Dermis blood vessel endothelial cell (primary cell): ENCODE measurements around the gene HNRNPU. TPM values are rescaled to one million over a fixed set of nuclear protein-coding genes. Genes with fewer than 3 reads are reported as not detected.

Experiments
- DNase-seq: peaks from one replicate; pipeline ENCODE4 v3.0.0; 2010
- total RNA-seq: library from RNA; depleted of rRNA; stranded (reverse); fragments of >200 nt; gene quantifications from 2 replicates; pipeline ENCODE4 v1.2.3, GENCODE V29; 2014

HNRNPU gene
- total RNA-seq, 1 donor from 2014 or later: 395 TPM

DNA sequence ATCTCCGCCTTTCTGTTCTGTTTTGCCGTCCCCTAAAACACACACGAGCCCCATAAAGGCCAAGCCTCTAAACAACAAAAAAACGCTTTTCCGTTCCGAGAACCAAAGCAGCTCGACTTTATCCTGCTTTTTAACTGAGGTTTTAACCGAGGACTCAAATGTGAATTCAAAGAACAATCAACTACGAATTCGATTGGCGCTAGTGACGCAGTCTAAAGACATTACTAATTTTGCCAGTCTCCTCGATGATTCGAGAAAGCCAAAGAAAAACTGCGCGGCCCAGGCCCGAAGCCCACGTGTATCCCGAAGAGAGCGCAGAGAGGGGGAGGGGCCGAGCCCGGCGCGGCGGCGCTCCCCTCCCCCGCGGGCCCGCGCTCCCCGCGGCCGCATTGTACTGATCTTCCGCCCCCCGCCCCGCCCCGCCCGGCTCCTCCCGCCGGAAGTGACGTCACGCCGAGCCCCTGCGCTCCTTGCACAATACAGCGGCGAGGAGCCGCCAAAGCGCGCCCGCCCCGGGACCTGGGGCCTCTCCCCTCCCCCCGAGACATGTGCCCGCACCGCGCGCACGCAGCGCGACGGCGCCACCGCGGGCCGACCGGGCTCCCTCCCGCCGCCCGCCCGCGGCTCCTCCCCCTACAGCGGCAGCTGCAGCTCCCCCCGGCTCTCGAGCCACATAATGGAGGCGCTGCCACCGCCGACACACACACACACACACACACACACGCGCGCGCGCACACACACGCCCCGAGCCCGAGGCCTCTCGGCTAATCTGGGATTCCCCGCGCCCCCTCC, 1.4 kb downstream of the HNRNPU start:
- DNase-seq: peak; percentile 96

GRCh38 chr1:244862354-244862698, 2.0 kb downstream of the HNRNPU start:
- DNase-seq: peak; percentile 26

DNA sequence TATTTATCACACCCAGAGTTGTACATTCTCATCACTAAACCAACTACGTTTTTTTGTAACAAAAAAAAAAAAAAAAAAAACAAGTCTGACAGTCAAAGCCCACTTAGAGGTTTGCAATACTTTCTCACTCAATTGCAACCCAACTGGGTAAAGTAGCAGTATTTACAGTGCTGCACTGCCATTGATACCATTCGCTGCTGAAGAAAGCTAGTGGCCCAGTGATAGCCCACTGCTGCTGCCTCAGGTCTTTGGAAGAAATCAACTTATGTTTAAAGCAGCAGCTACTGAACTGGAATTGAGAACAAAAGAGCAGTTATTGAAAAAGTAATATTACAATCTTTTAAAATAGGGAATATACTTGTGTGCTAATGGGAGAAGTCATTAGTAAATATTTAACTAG, 2.7 kb downstream of the HNRNPU start:
- peak; percentile 27 for DNase-seq

GRCh38 chr1:244860914-244861610, 3.3 kb downstream of the HNRNPU start:
- DNase-seq: no peak

DNA sequence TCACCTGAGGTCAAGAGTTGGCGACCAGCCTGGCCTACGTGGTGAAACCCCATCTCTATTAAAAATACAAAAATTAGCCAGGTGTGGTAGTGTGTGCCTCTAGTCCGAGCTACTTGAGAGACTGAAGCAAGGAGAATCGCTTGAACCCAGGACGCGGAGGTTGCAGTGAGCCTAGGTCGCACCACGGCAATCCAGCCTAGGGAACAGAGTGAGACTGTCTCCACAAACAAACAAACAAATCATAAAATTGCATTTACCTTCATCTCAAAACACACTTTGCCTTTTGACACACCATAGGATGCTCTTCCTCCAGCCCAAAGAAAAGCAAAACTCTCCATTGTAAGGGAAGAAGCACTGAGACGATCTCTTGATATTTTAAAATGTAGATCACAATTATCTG, 4.3 kb downstream of the HNRNPU start:
- no peak for DNase-seq

DNA sequence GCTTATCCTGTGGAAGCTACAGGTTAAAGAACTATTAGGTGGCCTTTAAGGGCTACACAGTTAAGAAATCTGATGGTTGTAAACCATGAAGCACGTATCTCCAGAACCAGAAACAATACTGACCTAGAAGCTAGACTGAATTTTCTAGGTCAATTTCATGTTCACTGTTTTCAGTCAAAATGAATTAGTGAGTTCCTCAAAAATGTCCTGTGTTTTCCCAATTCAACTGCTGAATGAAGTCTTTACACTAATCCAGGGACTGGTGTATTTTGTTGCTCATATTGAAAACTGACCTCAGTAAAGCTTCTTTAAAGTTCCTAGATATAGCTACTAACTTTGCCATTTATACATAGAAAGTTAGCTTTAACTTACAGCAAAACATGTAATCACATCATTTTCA, 6.0 kb downstream of the HNRNPU start:
- DNase-seq: no peak

GRCh38 chr1:244857761-244858160, 6.6 kb downstream of the HNRNPU start:
- DNase-seq: no peak

- no peak for DNase-seq
These were observed 9.3 kb downstream of the HNRNPU start for GRCh38 chr1:244854865-244855578.

- DNase-seq: no peak
These were observed 10.2 kb downstream of the HNRNPU start for GRCh38 chr1:244854166-244854565.

DNA sequence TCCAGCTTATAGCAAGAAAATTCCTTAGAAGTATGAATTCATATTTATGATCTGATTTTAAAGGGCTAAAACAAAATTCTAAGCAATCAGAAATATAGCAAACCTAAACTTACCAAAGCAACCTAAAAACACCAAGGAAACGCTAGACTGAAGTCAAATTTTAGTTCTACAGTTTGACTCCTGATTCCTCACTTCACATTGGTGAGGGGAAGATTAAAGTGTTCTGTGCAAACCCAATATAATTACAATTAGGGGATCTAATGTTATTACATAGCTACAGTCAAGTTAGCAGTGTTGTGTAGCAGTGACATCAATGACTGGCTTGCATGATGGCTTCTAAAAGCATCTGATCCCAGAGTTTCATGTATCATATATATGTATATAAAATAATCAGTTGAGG, 11.6 kb downstream of the HNRNPU start:
- DNase-seq: no peak

DNA sequence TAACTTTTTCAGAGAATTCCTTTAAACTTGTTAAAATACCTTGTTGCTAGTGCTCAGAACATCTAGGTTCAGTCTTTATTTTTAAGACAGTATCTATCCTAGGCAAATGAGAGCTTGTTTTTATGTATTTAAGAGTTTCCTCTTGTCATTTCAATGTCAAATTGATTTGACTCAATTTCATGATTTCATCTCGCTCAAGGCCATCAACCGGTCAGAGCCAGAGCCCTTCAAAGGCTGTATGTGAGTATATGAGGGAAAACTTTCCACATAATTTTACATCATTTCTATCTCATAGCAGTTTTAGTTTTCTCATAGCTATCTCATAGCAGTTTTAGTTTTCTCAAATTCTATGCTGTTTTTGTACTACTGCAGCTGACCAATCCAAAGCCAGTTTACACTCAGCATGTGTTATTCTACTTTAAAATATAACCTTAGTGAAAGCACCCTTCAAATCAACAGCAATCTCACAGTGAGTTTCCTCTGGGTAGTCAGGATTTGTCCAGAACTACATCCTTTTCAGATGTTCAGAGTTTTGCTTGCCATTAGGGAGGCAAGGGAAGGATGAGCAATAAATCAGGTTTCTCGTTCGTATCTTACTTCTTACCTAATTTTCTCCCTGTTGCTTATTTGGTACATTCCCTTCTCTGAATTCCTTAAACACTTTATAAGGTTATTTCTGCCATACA, 12.7 kb downstream of the HNRNPU start:
- DNase-seq: no peak

GRCh38 chr1:244850896-244851295, 13.4 kb downstream of the HNRNPU start:
- DNase-seq: no peak

DNA sequence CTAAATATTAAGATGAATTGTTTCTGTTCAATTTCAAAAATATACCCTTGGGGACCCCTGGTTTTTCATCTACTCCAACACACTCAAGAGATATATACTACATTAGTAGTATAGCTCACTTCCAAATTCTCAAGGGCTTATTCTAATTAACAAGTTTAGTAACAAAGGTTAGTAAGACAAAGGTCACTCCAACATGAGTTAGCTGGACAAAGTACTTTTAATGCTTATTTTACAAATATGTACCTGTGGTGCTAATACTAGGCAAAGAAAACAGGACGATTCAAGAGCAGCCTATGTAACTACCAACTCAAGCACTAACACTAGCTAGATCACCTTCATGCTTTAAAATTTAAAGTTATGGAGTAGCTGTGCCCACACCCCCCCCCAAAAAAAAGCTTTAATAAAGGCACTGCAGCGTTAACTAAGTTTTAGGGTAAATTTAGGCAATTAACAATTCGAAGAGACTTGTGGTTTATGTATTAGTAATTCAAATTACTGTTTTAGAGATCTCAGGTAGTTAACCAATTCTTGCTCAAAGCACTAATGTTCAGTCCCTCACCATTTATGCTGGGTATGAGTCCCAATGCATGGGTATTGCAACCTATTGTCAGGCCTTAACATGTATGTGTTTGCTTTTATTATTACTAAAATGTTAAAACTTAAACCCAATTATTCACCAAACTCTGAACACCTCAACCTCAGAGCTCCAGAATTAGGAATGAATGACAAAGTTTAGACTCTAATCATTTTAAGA, 14.1 kb downstream of the HNRNPU start:
- no peak for DNase-seq

GRCh38 chr1:244849189-244849866, 15.0 kb downstream of the HNRNPU start:
- DNase-seq: no peak

GRCh38 chr1:244846653-244847052, 17.7 kb downstream of the HNRNPU start:
- DNase-seq: no peak

DNA sequence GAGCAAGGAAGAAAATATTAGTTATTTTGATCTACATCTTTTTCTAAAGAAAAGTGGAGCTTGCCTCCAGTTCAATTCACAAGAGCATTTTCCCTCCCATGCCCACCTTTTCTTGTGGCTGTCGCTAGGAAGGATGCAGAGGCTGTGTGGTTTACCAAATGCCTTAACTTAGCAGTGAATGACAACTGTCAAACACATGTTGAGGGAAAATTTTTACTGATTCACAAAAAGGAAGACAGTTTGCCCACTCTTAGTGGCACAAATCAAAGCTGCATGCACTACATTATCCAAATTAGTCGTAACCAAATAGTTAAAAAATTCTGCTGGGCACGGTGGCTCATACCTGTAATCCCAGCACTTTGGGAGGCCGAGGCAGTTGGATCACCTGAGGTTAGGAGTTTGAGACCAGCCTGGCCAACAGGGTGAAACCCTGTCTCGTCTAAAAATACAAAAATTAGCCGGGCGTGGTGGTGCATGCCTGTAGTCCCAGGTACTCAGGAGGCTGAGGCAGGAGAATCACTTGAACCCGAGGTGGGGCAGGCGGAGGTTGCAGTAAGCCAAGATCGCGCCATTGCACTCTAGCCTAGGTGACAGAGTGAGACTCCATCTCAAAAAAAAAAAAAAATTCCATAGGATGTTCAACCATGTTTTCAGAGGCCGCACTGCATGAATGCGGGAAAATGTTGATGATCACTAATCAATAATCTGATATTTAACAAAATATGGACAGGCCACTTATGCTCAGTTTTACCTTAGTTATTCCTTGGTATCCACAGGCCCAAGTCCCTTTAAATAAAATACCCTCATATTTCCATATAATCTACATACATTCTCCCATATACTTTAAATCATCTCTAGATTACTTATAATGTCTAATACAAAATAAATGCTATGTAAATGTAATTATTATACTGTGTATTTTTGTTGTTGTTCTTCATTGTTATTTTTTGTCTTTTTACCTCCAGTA, 19.9 kb downstream of the HNRNPU start:
- DNase-seq: no peak

GRCh38 chr1:244843148-244843978, 21.0 kb downstream of the HNRNPU start:
- no peak for DNase-seq

DNA sequence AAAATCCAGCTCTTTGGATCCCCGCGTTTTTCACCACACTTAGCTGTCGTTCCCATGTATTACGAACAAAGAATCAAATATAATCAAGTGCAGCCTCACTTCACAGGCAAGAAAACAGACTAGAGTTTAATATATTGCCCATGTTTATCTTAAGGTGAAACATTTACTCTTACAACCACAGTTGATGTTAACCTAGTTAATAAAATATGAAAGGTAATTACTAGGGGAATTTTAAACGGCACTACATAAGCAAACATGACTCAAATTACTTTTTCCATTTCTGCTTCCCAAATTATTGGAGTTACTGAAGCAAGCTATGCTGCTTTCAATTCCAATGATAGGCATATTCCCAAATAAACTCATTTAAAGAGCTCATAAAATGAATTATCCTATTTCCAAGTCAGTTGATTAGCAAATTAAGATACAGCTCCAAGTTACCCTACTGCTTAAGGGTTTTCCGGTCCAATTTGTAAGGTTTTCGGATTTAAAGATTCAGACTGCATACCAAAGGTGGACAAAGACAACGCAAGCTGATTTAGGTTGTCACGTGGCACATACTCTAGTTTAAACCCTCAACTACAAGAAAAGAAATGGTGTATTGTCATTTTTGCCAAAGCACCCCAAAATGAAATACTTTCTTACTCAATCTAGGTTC, 22.9 kb downstream of the HNRNPU start:
- DNase-seq: no peak

- no peak for DNase-seq
These were observed 24.0 kb downstream of the HNRNPU start for GRCh38 chr1:244840219-244840794.
